Endothelial cell (in vitro differentiated cells): Measurements from ENCODE around the gene NPLOC4. TPM values are rescaled to one million over a fixed set of nuclear protein-coding genes. Genes with fewer than 3 reads are reported as not detected.
A peak's percentile ranks its signal among the peaks of the same experiment; 100 is the strongest.

Experiments used
- DNase-seq: peaks from one replicate; pipeline ENCODE4 v3.0.0; 2021; ENCODE audit warnings: low spot score
- H3K27ac Mint-ChIP-seq: one replicate; pipeline ENCODE4 v1.8.0; 2021; ENCODE audit warnings: mixed read lengths, inconsistent platforms; ENCODE audit not compliant: unreplicated experiment
- H3K27me3 Mint-ChIP-seq: one replicate; pipeline ENCODE4 v1.8.0; 2021; ENCODE audit warnings: mild to moderate bottlenecking, moderate library complexity, mixed read lengths, inconsistent platforms; ENCODE audit not compliant: unreplicated experiment
- H3K36me3 Mint-ChIP-seq: one replicate; pipeline ENCODE4 v1.8.0; 2021; ENCODE audit warnings: mild to moderate bottlenecking, low read depth, mixed read lengths, inconsistent platforms; ENCODE audit not compliant: unreplicated experiment
- H3K4me1 Mint-ChIP-seq: one replicate; pipeline ENCODE4 v1.8.0; 2021; ENCODE audit warnings: mild to moderate bottlenecking, mixed read lengths, inconsistent platforms; ENCODE audit not compliant: unreplicated experiment
- H3K4me3 Mint-ChIP-seq: one replicate; pipeline ENCODE4 v1.8.0; 2021; ENCODE audit warnings: mild to moderate bottlenecking, mixed read lengths, inconsistent platforms; ENCODE audit not compliant: unreplicated experiment
- H3K9me3 Mint-ChIP-seq: one replicate; pipeline ENCODE4 v1.8.0; 2021; ENCODE audit warnings: mixed read lengths, inconsistent platforms; ENCODE audit not compliant: unreplicated experiment
- CTCF ChIP-seq: fragments of 200-600 bp; sonication (generic); IDR thresholded peaks from one replicate; pipeline ENCODE4 v1.5.0; 2021; ENCODE audit warnings: antibody characterized with exemption; ENCODE audit not compliant: unreplicated experiment
- total RNA-seq: library from RNA; stranded (reverse); fragmentation: NEBNext Ultra II Directional; extraction: Animal tissue kit (Norgen Biotek cat#: 25700); gene quantifications from one replicate; pipeline ENCODE4 v1.2.1, GENCODE V29; 2021; ENCODE audit not compliant: unreplicated experiment

NPLOC4 gene
- total RNA-seq, 1 donor from 2014 or later, result 133 TPM

DNA sequence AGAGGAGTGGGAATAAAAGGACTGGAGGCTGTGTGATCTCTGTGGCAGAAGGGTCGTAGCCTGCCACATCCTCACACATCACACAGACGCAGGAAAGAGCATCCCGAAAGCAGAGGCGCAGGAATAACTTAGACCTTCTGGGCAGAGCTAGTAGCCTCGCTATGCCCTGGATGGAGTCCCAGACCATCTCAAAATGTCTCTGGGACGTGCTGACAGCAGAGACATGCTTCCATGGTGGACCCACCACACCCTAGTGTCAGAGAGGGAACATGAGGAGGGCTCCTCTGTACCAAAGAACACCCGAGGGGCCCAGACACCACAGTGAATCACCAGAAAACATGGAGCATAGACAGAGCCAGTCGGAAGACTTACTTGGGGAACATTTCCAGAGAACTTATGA lies 55.2 kb downstream of the NPLOC4 start:
- Mint-ChIP-seq H3K36me3 (peaks cover 60% of the 10 kb centered on the region), H3K4me1 (peaks cover 4% of the 10 kb centered on the region), H3K9me3 (no peaks in the 10 kb centered on the region), H3K27ac (no peak overlapping the region), H3K27me3 (peaks cover 11% of the 10 kb centered on the region), H3K4me3 (no peak overlapping the region)
- no peak for DNase-seq
- no peak for TF ChIP-seq CTCF

GRCh38 chr17:81580481-81580880 lies 56.4 kb downstream of the NPLOC4 start:
- Mint-ChIP-seq H3K36me3 (peaks cover 63% of the 10 kb centered on the region), H3K4me1 (peaks cover 4% of the 10 kb centered on the region), H3K27ac (peak overlapping the region; percentile 32), H3K9me3 (no peaks in the 10 kb centered on the region), H3K27me3 (peaks cover 8% of the 10 kb centered on the region), H3K4me3 (no peak overlapping the region)
- TF ChIP-seq CTCF, result no peak
- DNase-seq, result no peak

- H3K27me3 Mint-ChIP-seq, result peaks cover 8% of the 10 kb centered on the region
- DNase-seq, result no peak
- no peak overlapping the region for H3K4me3 Mint-ChIP-seq
- no peaks in the 10 kb centered on the region for H3K9me3 Mint-ChIP-seq
- H3K36me3 Mint-ChIP-seq, result peaks cover 58% of the 10 kb centered on the region
- H3K27ac Mint-ChIP-seq, result peak overlapping the region; percentile 68
- TF ChIP-seq CTCF, result no peak
- H3K4me1 Mint-ChIP-seq, result peaks cover 4% of the 10 kb centered on the region
Observed at GRCh38 chr17:81579821-81580321, 57.0 kb downstream of the NPLOC4 start.

DNA sequence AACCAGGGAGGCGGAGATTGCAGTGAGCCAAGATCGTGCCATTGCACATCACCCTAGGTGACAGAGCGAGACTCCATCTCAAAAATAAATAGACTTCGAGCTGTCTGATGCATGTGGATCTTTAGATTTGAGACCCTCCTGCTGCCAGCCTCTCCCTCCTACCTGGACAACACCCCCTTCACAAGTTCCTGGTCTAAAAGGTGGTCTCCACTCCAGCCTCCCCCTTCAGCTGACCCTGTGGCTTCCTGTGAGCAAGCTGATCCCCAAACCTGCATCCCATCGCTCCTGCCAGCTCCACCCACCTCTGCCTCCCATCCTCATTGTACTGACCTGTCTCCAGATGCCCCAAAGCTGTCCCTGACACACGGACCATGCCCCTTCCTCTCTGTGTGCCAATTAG lies 57.6 kb downstream of the NPLOC4 start:
- H3K9me3 Mint-ChIP-seq, result no peaks in the 10 kb centered on the region
- TF ChIP-seq CTCF, result no peak
- peaks cover 8% of the 10 kb centered on the region for H3K27me3 Mint-ChIP-seq
- DNase-seq, result no peak
- no peak overlapping the region for H3K4me3 Mint-ChIP-seq
- H3K27ac Mint-ChIP-seq, result peak overlapping the region; percentile 68
- peaks cover 58% of the 10 kb centered on the region for H3K36me3 Mint-ChIP-seq
- peaks cover 4% of the 10 kb centered on the region for H3K4me1 Mint-ChIP-seq

DNA sequence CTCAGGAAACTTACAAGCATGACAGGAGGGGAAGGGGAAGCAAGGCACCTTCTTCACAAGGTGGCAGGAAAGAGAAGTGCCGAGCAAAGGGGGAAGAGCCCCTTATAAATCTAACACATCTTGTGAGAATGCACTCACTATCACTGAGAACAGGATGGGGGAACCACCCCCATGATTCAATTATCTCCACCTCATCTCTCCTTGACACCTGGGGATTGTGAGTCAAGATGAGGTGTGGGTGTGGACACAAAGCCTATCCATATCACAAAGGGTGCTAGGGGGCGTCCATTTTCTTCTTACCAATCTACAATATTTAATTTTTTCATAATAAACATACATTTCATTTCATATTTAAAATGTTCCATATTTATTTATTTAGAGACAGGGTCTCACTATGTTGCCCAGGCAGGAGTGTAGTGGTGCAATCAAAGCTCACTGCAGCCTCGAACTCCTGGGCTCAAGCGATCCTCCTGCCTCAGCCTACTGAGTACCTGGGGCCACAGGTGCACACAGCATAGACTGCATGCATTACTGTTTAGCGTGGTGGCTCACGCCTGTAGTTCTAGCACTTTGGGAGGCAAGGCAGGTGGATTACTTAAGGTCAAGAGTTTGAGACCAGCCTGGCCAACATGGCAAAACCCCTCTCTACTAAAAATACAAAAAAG lies 58.2 kb downstream of the NPLOC4 start:
- no peak for TF ChIP-seq CTCF
- no peak for DNase-seq
- H3K9me3 Mint-ChIP-seq, result no peaks in the 10 kb centered on the region
- H3K27ac Mint-ChIP-seq, result peak overlapping the region; percentile 55
- H3K4me1 Mint-ChIP-seq, result peaks cover 4% of the 10 kb centered on the region
- peaks cover 60% of the 10 kb centered on the region for H3K36me3 Mint-ChIP-seq
- peak overlapping the region; percentile 4 for H3K4me3 Mint-ChIP-seq
- peaks cover 8% of the 10 kb centered on the region for H3K27me3 Mint-ChIP-seq
